Activated CD4-positive, alpha-beta T cell treated with anti-CD3 and anti-CD28 coated beads, Interleukin-2, amount 10 ng/mL, durations not matched to agents 24 days and 14 days (primary cell): ENCODE data around the gene E2F2. TPM values are rescaled to one million over a fixed set of nuclear protein-coding genes. Genes with fewer than 3 reads are reported as not detected.

ENCODE experiments used
- DNase-seq: peaks from one replicate; pipeline ENCODE4 v3.0.0; 2022
- H3K27ac Mint-ChIP-seq: one replicate; pipeline ENCODE4 v1.8.0; 2022; ENCODE audit warnings: mild to moderate bottlenecking, mixed read lengths
- H3K27me3 Mint-ChIP-seq: one replicate; pipeline ENCODE4 v1.8.0; 2022; ENCODE audit warnings: mixed read lengths
- H3K36me3 Mint-ChIP-seq: one replicate; pipeline ENCODE4 v1.8.0; 2022; ENCODE audit warnings: low read depth, mild to moderate bottlenecking, mixed read lengths
- H3K4me1 Mint-ChIP-seq: one replicate; pipeline ENCODE4 v1.8.0; 2021; ENCODE audit warnings: mixed read lengths
- H3K4me3 Mint-ChIP-seq: one replicate; pipeline ENCODE4 v1.8.0; 2022; ENCODE audit warnings: mild to moderate bottlenecking, moderate library complexity, mixed read lengths
- H3K9me3 Mint-ChIP-seq: one replicate; pipeline ENCODE4 v1.8.0; 2021; ENCODE audit warnings: mixed read lengths
- intact Hi-C: fragments of 100-400 bp; cut with micrococcal nuclease; formaldehyde crosslinking; loops from one replicate; pipeline ENCODE4 v1.15.1; 2023
- total RNA-seq: library from RNA; stranded (reverse); gene quantifications from 2 replicates; pipeline ENCODE4 v1.2.3, GENCODE V29; 2022

Gene E2F2
- total RNA-seq, 1 donor from 2014 or later = 33.7 TPM

GRCh38 chr1:23567996-23568607 lies 37.1 kb upstream of the E2F2 start:
- Mint-ChIP-seq H3K4me1 (peaks cover 9% of the 10 kb centered on the region), H3K27me3 (peaks cover 55% of the 10 kb centered on the region)
- intact Hi-C loops = no loop called here

DNA sequence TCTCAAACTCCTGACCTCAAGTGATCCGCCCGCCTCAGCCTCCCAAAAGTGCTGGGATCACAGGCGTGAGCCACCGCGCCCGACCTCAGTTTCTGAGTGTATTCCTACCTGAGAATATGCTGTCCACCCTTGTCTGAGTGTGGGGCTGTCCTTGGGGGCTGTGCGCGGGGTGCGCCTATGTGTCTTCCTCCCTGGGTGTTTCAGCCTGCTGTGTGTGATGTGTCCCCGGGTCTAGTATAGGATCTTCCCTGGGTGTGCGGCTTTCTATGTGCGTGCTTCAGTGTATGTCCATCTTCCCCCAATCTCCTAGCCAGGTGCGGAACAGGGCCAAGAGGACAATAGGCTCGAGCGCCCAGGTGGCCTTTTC lies 36.6 kb upstream of the E2F2 start:
- Mint-ChIP-seq H3K9me3 (no peaks in the 10 kb centered on the region), H3K27me3 (peaks cover 57% of the 10 kb centered on the region), H3K27ac (peak overlapping the region; percentile 15), H3K4me1 (peaks cover 11% of the 10 kb centered on the region), H3K36me3 (no peaks in the 10 kb centered on the region), H3K4me3 (no peak overlapping the region)
- intact Hi-C loops = no loop called here
- no peak for DNase-seq

More at GRCh38 chr1:23567996-23568607, 37.1 kb upstream of the E2F2 start:
- Mint-ChIP-seq H3K36me3 (no peaks in the 10 kb centered on the region), H3K27ac (no peak overlapping the region), H3K9me3 (no peaks in the 10 kb centered on the region), H3K4me3 (peak overlapping the region; percentile 74)
- peak; percentile 56 for DNase-seq

DNA sequence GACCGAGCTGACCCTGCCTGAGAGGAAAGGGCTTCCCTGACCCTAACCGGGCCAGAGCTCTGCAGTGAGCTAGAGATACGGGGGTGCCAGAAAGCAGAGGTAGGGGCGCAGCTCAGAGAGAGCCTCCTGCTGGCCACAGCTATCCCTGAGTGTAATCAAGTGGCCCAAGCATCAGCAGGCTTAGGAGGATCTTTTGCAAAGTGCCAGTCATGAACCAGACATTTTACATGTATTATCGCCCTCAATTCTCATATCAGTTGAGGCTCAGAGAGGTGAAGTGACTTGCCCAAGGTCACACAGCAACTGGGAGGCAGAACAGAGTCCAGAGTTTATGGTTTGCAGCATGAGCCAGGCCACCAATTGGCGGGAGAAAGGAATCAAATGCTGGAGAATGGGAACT lies 35.3 kb upstream of the E2F2 start:
- Mint-ChIP-seq H3K36me3 (no peaks in the 10 kb centered on the region), H3K9me3 (no peaks in the 10 kb centered on the region), H3K4me1 (peaks cover 19% of the 10 kb centered on the region), H3K4me3 (no peak overlapping the region), H3K27me3 (peaks cover 60% of the 10 kb centered on the region), H3K27ac (no peak overlapping the region)
- intact Hi-C loops = no loop called here
- no peak for DNase-seq

DNA sequence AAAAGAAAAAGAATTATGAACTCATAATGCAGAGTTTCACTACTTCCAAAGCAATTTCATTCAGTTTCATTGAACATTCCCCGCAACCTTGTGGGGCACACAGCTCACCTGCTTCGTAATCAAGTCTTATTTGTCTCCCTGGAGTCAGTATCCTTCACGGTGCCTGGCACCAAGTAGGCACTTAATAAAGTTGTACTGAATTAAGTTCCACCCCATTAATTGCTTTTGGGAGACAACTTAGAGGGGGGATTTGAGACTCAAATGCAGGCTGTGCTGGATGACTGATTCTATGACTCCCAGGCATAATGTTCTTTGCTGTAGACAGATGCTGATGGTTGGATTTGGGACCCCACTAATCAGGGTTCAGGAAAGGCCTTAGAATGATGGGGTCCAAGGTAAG lies 34.7 kb upstream of the E2F2 start:
- Mint-ChIP-seq H3K27ac (peak overlapping the region; percentile 43), H3K36me3 (no peaks in the 10 kb centered on the region), H3K4me1 (peaks cover 19% of the 10 kb centered on the region), H3K9me3 (no peaks in the 10 kb centered on the region), H3K4me3 (no peak overlapping the region), H3K27me3 (peaks cover 65% of the 10 kb centered on the region)
- DNase-seq = no peak
- intact Hi-C loops = no loop called here

- no peak overlapping the region for H3K4me3 Mint-ChIP-seq
- DNase-seq = no peak
- peaks cover 28% of the 10 kb centered on the region for H3K4me1 Mint-ChIP-seq
- peaks cover 2% of the 10 kb centered on the region for H3K36me3 Mint-ChIP-seq
- no peak overlapping the region for H3K27ac Mint-ChIP-seq
- H3K27me3 Mint-ChIP-seq = peaks cover 64% of the 10 kb centered on the region
- H3K9me3 Mint-ChIP-seq = no peaks in the 10 kb centered on the region
- intact Hi-C loops = no loop called here
Observed at GRCh38 chr1:23564529-23565122, 33.6 kb upstream of the E2F2 start.

GRCh38 chr1:23563755-23564374 lies 32.8 kb upstream of the E2F2 start:
- H3K4me1 Mint-ChIP-seq = peaks cover 31% of the 10 kb centered on the region
- intact Hi-C loops = no loop called here
- H3K9me3 Mint-ChIP-seq = no peaks in the 10 kb centered on the region
- no peak overlapping the region for H3K4me3 Mint-ChIP-seq
- no peak overlapping the region for H3K27ac Mint-ChIP-seq
- H3K27me3 Mint-ChIP-seq = peaks cover 59% of the 10 kb centered on the region
- DNase-seq = no peak
- peaks cover 2% of the 10 kb centered on the region for H3K36me3 Mint-ChIP-seq

DNA sequence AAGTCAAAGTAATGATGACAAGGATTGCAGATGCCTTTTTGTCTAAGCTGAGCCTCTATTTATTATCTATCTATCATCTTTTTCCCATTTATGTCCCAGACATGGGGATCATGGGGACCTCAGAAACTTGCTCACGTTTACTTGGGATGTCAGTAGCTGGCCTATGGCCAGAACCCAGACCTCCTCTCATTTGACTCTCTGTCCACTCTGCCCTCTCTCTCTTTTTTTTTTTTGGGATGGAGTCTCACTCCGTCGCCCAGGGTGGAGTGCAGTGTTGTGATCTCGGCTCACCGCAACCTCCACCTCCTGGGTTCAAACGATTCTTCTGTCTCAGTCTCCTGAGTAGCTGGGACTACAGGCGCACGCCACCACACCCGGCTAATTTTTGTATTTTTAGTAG lies 32.0 kb upstream of the E2F2 start:
- Mint-ChIP-seq H3K4me1 (peaks cover 31% of the 10 kb centered on the region), H3K27me3 (peaks cover 53% of the 10 kb centered on the region), H3K4me3 (no peak overlapping the region), H3K36me3 (peaks cover 4% of the 10 kb centered on the region), H3K9me3 (no peaks in the 10 kb centered on the region), H3K27ac (no peak overlapping the region)
- no peak for DNase-seq
- intact Hi-C loops = no loop called here

DNA sequence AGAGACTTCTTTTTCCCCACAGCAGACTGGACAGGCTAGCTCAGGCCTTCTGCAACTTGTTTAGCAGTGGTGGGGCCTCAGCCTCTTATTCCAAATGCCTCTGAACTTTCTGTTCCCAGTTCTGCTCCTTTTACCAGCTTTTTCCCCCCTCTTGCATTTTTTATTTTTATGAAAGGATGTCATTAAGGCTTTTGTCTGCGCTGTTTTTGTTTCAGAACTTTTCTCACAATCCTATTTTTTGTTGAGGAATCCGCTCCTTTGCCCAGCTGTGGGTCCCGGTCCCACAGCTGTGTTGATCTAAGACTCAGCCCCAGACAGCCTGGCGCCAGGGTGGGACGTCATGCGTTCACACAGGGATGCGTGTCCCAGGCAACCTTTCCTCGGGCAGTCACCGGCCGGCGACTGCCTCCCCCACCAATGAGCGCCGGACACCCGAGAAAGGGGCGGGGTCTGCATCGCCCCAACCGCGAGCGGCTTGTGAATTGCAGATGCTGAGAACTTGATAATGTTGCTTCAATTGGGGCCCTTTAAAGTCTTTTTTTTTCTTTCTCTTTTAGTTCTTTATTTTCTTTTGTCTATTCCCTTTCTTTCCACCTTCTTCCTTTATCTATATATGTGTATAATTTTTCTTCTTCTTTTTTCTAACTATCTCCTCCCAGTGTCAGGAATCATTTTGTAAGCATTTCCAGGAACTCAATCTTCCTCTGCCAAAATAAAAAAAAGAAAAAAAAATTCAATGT lies 31.3 kb upstream of the E2F2 start:
- H3K4me3 Mint-ChIP-seq = peak overlapping the region; percentile 1
- H3K27me3 Mint-ChIP-seq = peaks cover 50% of the 10 kb centered on the region
- no peaks in the 10 kb centered on the region for H3K9me3 Mint-ChIP-seq
- no peak overlapping the region for H3K27ac Mint-ChIP-seq
- peaks cover 36% of the 10 kb centered on the region for H3K4me1 Mint-ChIP-seq
- peaks cover 9% of the 10 kb centered on the region for H3K36me3 Mint-ChIP-seq
- intact Hi-C loops = no loop called here
- DNase-seq = peak; percentile 76

GRCh38 chr1:23561813-23562100 lies 30.7 kb upstream of the E2F2 start:
- H3K36me3 Mint-ChIP-seq = peaks cover 10% of the 10 kb centered on the region
- H3K4me3 Mint-ChIP-seq = no peak overlapping the region
- H3K9me3 Mint-ChIP-seq = no peaks in the 10 kb centered on the region
- H3K27me3 Mint-ChIP-seq = peaks cover 44% of the 10 kb centered on the region
- peaks cover 41% of the 10 kb centered on the region for H3K4me1 Mint-ChIP-seq
- DNase-seq = no peak
- no peak overlapping the region for H3K27ac Mint-ChIP-seq
- intact Hi-C loops = loop anchor here (2.0 kb wide), 1 partner anchor 29 kb away; no protein-coding TSS in a partner anchor

GRCh38 chr1:23561076-23561812 lies 30.2 kb upstream of the E2F2 start:
- Mint-ChIP-seq H3K9me3 (no peaks in the 10 kb centered on the region), H3K36me3 (peaks cover 10% of the 10 kb centered on the region), H3K27me3 (peaks cover 42% of the 10 kb centered on the region), H3K27ac (no peak overlapping the region), H3K4me3 (no peak overlapping the region), H3K4me1 (peaks cover 44% of the 10 kb centered on the region)
- no peak for DNase-seq
- intact Hi-C loops = loop anchor here (2.0 kb wide), 1 partner anchor 30 kb away; no protein-coding TSS in a partner anchor

GRCh38 chr1:23559985-23560741 lies 29.1 kb upstream of the E2F2 start:
- peaks cover 53% of the 10 kb centered on the region for H3K4me1 Mint-ChIP-seq
- no peaks in the 10 kb centered on the region for H3K9me3 Mint-ChIP-seq
- H3K27me3 Mint-ChIP-seq = peaks cover 35% of the 10 kb centered on the region
- intact Hi-C loops = loop anchor here (1.0 to 10.0 kb wide), 4 partner anchors 17 to 185 kb away; partner anchors contain the start of gene ELOA
- peaks cover 10% of the 10 kb centered on the region for H3K36me3 Mint-ChIP-seq
- H3K4me3 Mint-ChIP-seq = peak overlapping the region; percentile 93
- DNase-seq = no peak
- H3K27ac Mint-ChIP-seq = peak overlapping the region; percentile 86

DNA sequence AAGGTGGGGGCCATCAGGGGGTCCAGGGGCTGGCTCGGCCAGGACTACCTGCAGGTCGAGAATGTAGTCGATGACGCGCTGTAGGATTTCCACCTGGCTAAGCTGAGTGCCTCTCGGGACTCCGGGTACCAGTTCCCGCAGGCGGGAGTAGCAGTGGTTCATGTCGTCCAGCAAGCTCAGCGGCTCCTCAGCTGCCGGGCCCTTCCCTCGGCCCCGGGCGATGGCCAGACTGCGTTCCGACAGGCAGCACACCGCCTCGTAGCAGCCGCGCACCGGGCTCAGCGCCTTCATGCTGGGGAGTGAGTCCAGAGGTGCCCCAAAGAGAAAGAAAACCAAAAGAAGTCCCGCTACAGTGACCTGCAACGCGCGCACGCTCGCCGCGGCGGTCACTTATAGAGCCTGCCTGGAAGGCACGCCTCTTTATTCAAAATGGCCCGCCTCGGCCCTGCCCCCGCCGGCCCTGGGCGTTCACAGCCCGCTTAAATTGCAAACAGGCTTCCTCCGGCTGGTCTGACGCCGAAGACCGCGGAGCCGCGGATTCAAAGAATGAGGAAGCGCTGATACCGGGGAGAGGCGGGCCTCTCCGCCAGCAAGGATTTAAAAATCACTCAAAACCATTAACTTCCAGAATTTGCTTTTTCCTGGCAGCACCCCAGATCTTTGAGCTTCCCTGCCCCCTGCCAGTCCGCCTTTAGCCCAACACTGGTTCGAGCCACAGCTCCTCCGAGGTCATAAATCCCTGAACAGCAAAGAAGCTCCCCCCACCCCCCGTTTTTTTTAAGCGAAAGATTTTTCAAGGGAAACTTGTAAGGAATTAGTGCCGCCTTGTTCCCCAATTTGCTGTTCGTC lies 28.3 kb upstream of the E2F2 start, which contains the start of gene ID3:
Gene ID3 (minus strand): TSS at position 366 of the 849 bp plus-strand sequence. CDS start 75 bp downstream, at position 291.
- DNase-seq = peak; percentile 99
- Mint-ChIP-seq H3K27me3 (peaks cover 31% of the 10 kb centered on the region), H3K36me3 (peaks cover 10% of the 10 kb centered on the region), H3K4me1 (peaks cover 57% of the 10 kb centered on the region), H3K4me3 (peak within 1 kb of the TSS; percentile 93), H3K27ac (peak within 1 kb of the TSS; percentile 86), H3K9me3 (no peaks in the 10 kb centered on the region)
- intact Hi-C loops = loop anchor here (1.0 to 10.0 kb wide), 3 partner anchors 18 to 185 kb away; partner anchors contain the start of gene ELOA
